AG04449 (cell line): ENCODE measurements around the gene PKP3.
A peak's percentile ranks its signal among the peaks of the same experiment; 100 is the strongest.

Experiments used
- CTCF ChIA-PET: fragments of 350-600 bp; formaldehyde crosslinking; extraction: SDS; loops from one replicate; lab custom pipeline; 2021; ENCODE audit warnings: antibody characterized with exemption; lab: Yijun Ruan, JAX
- POLR2A ChIA-PET: fragments of 400-600, 350-600 bp; formaldehyde crosslinking; extraction: SDS; loops from one replicate; lab custom pipeline; 2020; ENCODE audit warnings: antibody characterized with exemption, inconsistent platforms; lab: Yijun Ruan, JAX
- DNase-seq: peaks from one replicate; pipeline ENCODE4 v3.0.0-alpha.2; 2010; ENCODE audit warnings: low read depth, low spot score
- H3K4me3 ChIP-seq: 2 replicates; pipeline ENCODE4 v1.5.1; 2011; ENCODE audit warnings: low read depth, mild to moderate bottlenecking, control low read depth, low read length
- CTCF ChIP-seq: IDR thresholded peaks from one replicate; pipeline ENCODE4 v1.5.1; 2011; ENCODE audit warnings: mild to moderate bottlenecking, moderate library complexity, low read length, control low read depth, inconsistent platforms; ENCODE audit not compliant: insufficient read depth; ENCODE audit errors: missing control alignments

The PKP3 gene

GRCh38 chr11:394858-395655, 1.0 kb downstream of the PKP3 start:
- no peak overlapping the region for H3K4me3 ChIP-seq
- CTCF ChIA-PET: interaction anchor here (1.3 to 2.7 kb wide), 3 partner anchors 12 to 144 kb away, joined by 3 to 23 read pairs (median 8); no protein-coding TSS in a partner anchor
- TF ChIP-seq CTCF: no peak
- DNase-seq: no peak
- POLR2A ChIA-PET: no interaction called here

GRCh38 chr11:395866-396265, 1.9 kb downstream of the PKP3 start:
- no peak for DNase-seq
- ChIA-PET POLR2A (interaction anchor here (0.8 to 1.8 kb wide), 2 partner anchors 11 to 189 kb away, joined by 4 to 7 read pairs; partner anchors contain the start of genes BET1L and RIC8A), CTCF (interaction anchor here (1.2 to 2.7 kb wide), 7 partner anchors 11 to 145 kb away, joined by 3 to 23 read pairs (median 5); no protein-coding TSS in a partner anchor)
- no peak for TF ChIP-seq CTCF
- no peak overlapping the region for H3K4me3 ChIP-seq

- POLR2A ChIA-PET: interaction anchor here (0.8 to 1.8 kb wide), 2 partner anchors 10 to 189 kb away, joined by 4 to 7 read pairs; partner anchors contain the start of genes BET1L and RIC8A
- DNase-seq: no peak
- H3K4me3 ChIP-seq: no peak overlapping the region; the same call in 1 of the 2 replicates
- CTCF ChIA-PET: interaction anchor here (1.0 to 2.7 kb wide), 10 partner anchors 9 to 188 kb away, joined by 3 to 23 read pairs (median 5); no protein-coding TSS in a partner anchor
- TF ChIP-seq CTCF: peak; percentile 38
Measured at GRCh38 chr11:396511-396947, 2.5 kb downstream of the PKP3 start.

- peak overlapping the region; percentile 29; the same call in 1 of the 2 replicates for H3K4me3 ChIP-seq
- ChIA-PET POLR2A (interaction anchor here (0.6 to 1.8 kb wide), 2 partner anchors 10 to 91 kb away, joined by 3 to 7 read pairs; no protein-coding TSS in a partner anchor), CTCF (interaction anchor here (1.0 to 2.7 kb wide), 10 partner anchors 9 to 189 kb away, joined by 3 to 23 read pairs (median 5); no protein-coding TSS in a partner anchor)
- TF ChIP-seq CTCF: peak; percentile 71
- DNase-seq: no peak
Measured at GRCh38 chr11:396948-397548, 3.0 kb downstream of the PKP3 start.

- ChIA-PET POLR2A (no interaction called here), CTCF (no interaction called here)
- no peak for DNase-seq
- H3K4me3 ChIP-seq: no peak overlapping the region
- TF ChIP-seq CTCF: no peak
Measured at GRCh38 chr11:398826-399225, 4.8 kb downstream of the PKP3 start.
